ENCODE measurements around the gene ANO2.

ANO2 gene

GRCh38 chr12:5972387-5972786 is 27.3 kb upstream of the ANO2 start:
- no peak for DNase-seq (ENCODE audit: low read depth, low spot score)
- H3K4me3 ChIP-seq (ENCODE audit: low read depth, low read length): no peak overlapping the region
- in situ Hi-C loops (cut with HindIII; ENCODE audit: low sequenced_read_pairs): no loop called here
- TF ChIP-seq, protein P1, sequence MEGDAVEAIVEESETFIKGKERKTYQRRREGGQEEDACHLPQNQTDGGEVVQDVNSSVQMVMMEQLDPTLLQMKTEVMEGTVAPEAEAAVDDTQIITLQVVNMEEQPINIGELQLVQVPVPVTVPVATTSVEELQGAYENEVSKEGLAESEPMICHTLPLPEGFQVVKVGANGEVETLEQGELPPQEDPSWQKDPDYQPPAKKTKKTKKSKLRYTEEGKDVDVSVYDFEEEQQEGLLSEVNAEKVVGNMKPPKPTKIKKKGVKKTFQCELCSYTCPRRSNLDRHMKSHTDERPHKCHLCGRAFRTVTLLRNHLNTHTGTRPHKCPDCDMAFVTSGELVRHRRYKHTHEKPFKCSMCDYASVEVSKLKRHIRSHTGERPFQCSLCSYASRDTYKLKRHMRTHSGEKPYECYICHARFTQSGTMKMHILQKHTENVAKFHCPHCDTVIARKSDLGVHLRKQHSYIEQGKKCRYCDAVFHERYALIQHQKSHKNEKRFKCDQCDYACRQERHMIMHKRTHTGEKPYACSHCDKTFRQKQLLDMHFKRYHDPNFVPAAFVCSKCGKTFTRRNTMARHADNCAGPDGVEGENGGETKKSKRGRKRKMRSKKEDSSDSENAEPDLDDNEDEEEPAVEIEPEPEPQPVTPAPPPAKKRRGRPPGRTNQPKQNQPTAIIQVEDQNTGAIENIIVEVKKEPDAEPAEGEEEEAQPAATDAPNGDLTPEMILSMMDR (IDR thresholded peaks at IDR 0.05; ENCODE audit: low read depth, low read length): no peak

DNA sequence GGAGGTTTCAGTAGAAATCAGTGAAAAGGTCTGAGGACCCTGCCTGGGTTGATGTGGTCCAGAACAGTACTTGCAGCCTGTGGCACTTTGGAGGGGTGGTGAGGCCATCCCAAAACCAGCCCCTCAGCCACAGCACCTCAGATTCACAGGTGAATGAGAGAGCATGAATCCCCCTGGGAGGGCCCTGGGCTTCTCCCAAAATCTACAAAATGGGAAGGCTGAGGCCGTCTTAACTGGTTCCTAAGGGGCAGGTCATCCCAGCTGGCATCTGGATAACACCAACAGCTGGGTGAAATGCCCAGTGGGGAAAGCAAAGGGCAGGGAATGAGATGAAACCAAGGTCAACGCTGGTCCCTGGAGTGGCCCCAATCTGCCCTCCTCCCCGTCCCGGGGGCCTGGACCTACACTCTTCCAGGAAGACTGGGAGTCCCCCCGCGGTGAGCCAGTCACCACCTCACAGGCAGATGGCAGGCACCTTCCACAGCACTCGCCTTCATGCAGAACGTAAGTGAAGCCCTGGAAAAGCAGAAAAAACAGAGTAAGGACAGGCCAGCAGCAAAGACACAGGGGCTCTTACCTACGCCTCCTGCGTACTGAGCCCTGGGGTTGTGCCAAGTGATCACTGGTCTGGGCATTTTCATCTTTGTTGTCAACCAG is 26.3 kb upstream of the ANO2 start:
- H3K4me3 ChIP-seq (ENCODE audit: low read depth, low read length): no peak overlapping the region
- DNase-seq (ENCODE audit: low read depth, low spot score): no peak
- TF ChIP-seq, protein P1 (IDR thresholded peaks at IDR 0.05; ENCODE audit: low read depth, low read length): no peak
- in situ Hi-C loops (cut with HindIII; ENCODE audit: low sequenced_read_pairs): no loop called here

DNA sequence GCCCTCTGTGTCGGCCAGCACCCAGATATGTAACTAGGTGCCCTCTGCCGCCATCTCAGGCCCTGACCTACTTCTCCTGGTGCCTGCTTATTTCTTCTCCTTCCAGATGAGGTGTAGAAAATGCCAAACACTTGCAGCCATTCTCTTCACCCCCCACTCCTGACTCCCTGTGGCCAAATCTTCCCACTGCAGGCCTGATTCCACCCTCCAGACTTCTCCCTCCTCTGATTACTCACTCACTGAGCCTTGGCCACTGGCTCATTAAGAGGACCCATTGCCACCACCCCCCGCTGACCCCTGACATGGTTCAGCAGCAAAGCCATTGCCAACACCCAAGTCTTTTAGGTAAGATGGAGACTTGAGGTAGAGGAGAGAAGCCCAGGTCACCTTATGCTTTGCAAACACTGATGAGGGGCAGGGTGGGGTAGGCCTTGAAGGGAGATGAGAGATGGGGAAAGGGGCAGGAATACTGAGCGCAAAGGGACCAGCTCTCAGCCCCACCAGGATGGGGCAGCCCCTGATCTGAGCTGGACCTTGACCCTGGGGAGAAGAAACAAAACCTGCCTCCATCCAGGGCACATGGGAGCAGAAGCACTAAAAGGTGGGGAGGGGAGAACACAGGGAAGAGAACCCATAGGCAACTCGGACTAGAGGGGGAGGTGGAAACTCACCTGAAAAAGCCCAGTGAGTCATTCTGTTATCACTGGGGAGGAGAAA is 25.1 kb upstream of the ANO2 start:
- no peak for DNase-seq (ENCODE audit: low read depth, low spot score)
- in situ Hi-C loops (cut with HindIII; ENCODE audit: low sequenced_read_pairs): no loop called here
- no peak overlapping the region for H3K4me3 ChIP-seq (ENCODE audit: low read depth, low read length)
- TF ChIP-seq, protein P1 (IDR thresholded peaks at IDR 0.05; ENCODE audit: low read depth, low read length): no peak

DNA sequence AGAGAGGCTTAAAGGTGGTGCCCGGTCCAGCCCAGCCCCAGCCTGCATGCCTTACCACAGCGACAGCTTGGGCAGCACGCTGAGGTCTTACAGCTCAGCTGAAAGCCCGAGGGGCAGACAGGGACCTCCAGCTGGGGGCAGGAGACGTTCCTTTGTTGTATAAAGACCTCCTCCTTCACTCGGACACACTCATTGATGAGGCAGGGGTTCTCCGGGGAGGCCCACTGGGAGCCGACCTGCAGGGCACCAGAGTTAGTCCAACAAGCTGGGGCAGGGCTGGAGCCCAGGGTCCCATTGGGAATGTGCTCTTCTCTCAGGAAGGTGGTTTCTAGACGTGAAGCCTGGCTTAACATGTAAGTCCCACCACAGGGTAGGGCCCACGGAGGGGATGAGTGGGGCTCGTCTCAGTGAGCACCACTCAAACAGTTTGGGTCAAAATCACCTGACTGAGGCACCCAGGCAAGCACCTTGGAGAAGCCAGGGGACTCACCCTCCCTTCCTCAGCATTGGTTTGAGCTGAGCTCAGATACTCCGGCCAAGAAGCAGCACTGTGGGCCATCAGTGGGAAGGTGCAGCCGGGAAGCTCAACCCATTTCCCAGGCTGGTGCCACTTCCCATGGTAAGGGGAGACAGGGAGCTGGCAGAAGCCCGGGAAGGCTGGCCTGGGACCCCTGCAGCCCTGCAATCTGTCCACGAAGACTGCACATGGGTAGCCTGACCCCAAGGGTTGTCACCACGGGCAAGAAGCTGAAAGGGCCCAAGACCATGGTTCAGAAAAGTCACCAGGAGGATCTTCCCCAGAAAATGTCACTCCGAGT is 24.3 kb upstream of the ANO2 start:
- TF ChIP-seq, protein P1 (IDR thresholded peaks at IDR 0.05; ENCODE audit: low read depth, low read length): no peak

DNA sequence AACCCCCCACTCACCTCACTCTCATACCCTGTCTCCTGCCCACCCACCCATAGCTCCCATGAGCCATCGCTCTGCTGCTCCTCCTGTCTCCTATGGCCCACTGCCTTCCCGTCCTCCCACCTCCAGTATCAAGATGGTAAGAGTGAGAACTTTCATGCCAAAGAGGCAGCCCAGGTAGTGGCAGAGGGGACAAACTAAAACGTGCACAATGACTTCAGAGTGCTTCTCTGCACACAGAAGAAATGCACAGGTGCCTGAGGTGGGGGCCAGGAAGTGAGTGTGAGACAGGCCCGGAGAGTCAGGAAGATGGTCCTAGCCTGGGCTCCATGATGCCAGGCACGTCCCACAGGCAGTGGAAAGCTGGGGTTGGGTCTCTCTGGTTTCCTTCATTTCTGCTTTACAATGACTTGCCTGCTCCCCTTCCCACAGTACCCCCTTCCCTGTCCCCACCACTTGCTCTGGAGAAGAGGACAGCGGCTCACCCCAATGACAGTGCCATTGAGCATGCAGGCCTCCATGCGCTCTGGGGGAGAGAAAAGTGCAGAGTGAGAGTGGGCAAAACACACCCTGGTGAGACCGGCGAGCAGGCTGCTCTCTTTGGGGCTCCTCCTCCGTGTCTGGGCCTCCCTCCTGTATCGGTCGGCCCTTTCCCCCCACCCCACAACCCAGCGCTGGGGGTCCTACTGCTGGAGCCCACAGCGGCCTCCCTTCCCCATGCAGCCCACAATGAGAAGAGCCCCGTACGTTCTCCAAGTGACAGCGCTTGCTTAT is 22.8 kb upstream of the ANO2 start:
- TF ChIP-seq, protein P1 (IDR thresholded peaks at IDR 0.05; ENCODE audit: low read depth, low read length): no peak
- H3K4me3 ChIP-seq (ENCODE audit: low read depth, low read length): no peak overlapping the region
- in situ Hi-C loops (cut with HindIII; ENCODE audit: low sequenced_read_pairs): no loop called here
- DNase-seq (ENCODE audit: low read depth, low spot score): no peak

More for the DNA sequence above, 24.3 kb upstream of the ANO2 start:
- DNase-seq (ENCODE audit: low read depth, low spot score): no peak
- in situ Hi-C loops (cut with HindIII; ENCODE audit: low sequenced_read_pairs): no loop called here
- H3K4me3 ChIP-seq (ENCODE audit: low read depth, low read length): no peak overlapping the region
